Astrocyte of the cerebellum (primary cell): ENCODE measurements around the gene TLE4.

Source experiments
- DNase-seq: peaks from one replicate; pipeline ENCODE4 v3.0.0-alpha.2; 2011; ENCODE audit warnings: low read depth
- H3K4me3 ChIP-seq: 2 replicates; pipeline ENCODE4 v1.5.1; 2011; ENCODE audit warnings: mild to moderate bottlenecking, low read depth, low read length, moderate library complexity
- in situ Hi-C: cut with HindIII; loops from 2 replicates; pipeline ENCODE4 v1.10.0; 2017; ENCODE audit warnings: low sequenced_read_pairs
- TF ChIP-seq, protein P1 (sequence below): IDR thresholded peaks from 2 replicates; pipeline ENCODE4 v1.5.1; 2012; ENCODE audit warnings: low read length, low read depth, moderate library complexity, mild to moderate bottlenecking; ENCODE audit errors: missing control alignments

TLE4 gene

DNA sequence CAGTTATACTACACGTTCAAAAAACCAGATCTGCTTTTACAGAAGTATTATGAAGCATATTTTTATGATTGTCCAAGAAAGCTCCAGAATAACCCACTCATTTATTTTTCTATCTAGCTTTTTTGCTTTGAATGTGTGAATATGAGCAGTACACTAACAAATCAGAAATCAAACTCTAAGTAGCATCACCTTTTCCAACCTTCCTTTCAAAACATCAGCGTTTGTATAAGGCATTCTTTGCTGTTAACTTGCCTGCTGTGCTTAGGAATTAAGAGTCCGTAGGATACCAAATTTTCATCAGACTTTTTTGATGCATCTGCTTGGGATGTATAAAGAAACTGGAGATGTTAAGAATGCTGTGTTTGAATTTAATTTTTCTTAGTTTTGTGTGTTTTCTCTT, 3.8 kb downstream of the TLE4 start:
- in situ Hi-C loops = no loop called here
- TF ChIP-seq, protein P1, sequence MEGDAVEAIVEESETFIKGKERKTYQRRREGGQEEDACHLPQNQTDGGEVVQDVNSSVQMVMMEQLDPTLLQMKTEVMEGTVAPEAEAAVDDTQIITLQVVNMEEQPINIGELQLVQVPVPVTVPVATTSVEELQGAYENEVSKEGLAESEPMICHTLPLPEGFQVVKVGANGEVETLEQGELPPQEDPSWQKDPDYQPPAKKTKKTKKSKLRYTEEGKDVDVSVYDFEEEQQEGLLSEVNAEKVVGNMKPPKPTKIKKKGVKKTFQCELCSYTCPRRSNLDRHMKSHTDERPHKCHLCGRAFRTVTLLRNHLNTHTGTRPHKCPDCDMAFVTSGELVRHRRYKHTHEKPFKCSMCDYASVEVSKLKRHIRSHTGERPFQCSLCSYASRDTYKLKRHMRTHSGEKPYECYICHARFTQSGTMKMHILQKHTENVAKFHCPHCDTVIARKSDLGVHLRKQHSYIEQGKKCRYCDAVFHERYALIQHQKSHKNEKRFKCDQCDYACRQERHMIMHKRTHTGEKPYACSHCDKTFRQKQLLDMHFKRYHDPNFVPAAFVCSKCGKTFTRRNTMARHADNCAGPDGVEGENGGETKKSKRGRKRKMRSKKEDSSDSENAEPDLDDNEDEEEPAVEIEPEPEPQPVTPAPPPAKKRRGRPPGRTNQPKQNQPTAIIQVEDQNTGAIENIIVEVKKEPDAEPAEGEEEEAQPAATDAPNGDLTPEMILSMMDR = no peak
- H3K4me3 ChIP-seq = peak overlapping the region; percentile 77
- no peak for DNase-seq

DNA sequence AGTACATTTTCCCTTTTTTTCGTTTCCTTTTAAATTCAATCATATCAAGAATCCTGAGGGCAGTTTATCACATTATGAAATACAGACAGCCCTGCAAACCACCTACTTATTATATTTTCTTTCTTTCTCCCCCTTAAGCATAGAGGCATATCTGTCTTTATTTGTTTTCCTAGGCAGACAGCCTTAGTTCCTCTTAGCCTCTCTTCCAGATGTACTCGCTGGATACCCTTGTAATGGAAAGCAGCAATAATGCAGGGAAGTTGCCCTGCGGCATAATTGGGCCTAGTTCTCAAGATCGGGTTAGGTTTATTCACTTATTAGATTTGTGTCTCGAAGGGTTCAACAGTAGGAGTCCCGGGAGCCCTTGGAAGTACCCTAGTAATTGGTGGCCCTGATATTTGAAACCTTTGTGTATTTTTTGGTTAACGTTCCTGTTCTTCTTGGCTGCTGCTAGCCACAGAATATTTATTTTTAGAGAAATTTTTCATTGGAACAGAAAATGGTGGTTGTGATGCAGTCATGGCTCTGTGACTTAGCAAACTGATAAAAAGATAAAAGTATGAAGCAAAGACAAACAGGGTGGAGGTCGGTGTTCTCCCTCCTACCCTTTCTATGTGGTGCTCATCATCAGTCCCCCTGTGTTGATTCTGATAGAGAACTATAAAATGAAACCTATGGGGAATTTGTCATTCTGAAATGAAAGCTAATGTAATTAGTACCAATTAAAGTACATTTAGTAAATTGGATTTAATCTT, 6.4 kb downstream of the TLE4 start:
- TF ChIP-seq, protein P1 = no peak
- in situ Hi-C loops = no loop called here
- H3K4me3 ChIP-seq = no peak overlapping the region
- DNase-seq = no peak

DNA sequence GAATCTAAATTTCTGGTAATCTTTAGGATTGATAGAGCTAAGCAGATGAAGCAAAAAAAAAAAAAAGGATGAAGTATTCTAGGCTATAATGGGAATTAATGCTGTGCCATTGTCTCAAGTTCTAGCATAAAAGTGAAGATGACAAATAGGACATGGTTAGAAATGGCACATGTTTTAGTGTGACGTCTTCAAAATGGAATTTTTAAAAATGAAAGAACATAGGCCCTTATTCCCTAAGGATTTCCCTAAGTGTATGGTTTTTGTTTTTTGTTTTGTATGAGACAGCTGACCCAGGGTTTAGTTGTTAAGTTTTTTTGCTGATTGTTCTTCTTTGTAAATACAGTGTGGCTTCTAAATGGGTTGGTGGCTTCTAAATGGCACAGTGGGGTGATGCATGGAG, 7.1 kb downstream of the TLE4 start:
- in situ Hi-C loops = no loop called here

DNA sequence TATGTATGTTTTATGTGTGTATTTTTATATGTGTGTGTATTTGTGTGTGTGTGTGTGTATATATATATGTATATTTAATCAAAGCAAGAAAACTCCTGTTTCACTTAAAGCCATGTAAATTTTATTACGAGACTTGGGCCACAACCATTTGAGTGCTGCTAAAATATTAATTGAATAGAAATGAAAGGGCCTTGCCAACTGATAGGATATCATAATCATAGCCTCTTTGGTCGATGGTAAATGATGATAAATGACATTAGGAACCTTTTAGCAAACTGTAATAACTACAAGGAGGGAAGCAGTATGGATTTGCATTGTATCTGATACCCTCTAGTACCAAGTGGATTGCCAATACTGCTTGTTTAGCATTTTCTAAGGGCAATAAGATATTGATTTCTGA, 7.9 kb downstream of the TLE4 start:
- TF ChIP-seq, protein P1 = no peak
- no peak for DNase-seq
- in situ Hi-C loops = no loop called here
- no peak overlapping the region for H3K4me3 ChIP-seq

More for the DNA sequence above, 7.1 kb downstream of the TLE4 start:
- no peak for DNase-seq
- H3K4me3 ChIP-seq = no peak overlapping the region
- TF ChIP-seq, protein P1 = no peak

DNA sequence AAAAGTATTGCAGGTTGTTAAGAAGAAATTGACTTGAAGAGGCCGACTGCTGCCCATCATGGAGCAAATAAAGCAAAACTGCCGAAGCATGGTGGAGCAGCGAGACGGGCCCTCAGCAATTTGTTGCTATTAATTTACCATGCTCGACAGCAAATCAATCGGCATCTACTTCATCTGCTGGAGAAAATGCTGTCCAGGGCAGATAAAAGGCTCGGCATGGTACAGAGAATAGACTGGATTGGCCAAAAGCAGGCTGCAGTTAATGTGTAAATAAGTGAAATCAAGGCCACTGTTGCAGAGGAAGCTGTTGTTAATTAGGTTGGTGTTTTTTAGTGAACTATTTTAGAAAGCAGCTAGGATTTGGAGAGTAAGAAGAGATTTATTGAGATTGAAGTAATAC, 8.3 kb downstream of the TLE4 start:
- in situ Hi-C loops = no loop called here
- DNase-seq = no peak
- TF ChIP-seq, protein P1 = no peak
- no peak overlapping the region for H3K4me3 ChIP-seq

DNA sequence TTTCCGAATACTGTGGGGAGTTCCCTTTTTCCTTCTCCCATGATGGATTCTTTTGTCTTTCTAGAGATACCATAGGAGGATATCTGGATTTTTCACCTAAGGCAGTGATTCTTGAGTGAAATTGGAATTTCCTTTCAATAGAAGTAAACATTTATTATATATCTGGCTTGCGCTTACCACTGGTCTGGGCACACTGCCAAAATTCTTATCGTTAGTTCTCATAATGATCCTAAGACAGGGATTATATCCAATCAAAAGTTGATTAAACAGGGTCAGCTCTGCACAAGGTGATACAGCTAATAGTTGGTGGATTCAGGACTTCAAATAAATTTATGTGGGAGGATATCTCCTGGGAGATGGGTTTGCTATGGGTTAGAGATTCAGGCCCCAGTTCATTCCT, 9.6 kb downstream of the TLE4 start:
- no peak overlapping the region for H3K4me3 ChIP-seq
- peak; percentile 40 for DNase-seq
- in situ Hi-C loops = no loop called here
- TF ChIP-seq, protein P1 = no peak
